CD1c-positive myeloid dendritic cell (primary cell): ENCODE measurements around the gene TEC.
A peak's percentile ranks its signal among the peaks of the same experiment; 100 is the strongest.

Experiments
- DNase-seq: peaks from one replicate; pipeline ENCODE4 v3.0.0-alpha.2; 2016; ENCODE audit errors: extremely low spot score

The TEC gene

DNA sequence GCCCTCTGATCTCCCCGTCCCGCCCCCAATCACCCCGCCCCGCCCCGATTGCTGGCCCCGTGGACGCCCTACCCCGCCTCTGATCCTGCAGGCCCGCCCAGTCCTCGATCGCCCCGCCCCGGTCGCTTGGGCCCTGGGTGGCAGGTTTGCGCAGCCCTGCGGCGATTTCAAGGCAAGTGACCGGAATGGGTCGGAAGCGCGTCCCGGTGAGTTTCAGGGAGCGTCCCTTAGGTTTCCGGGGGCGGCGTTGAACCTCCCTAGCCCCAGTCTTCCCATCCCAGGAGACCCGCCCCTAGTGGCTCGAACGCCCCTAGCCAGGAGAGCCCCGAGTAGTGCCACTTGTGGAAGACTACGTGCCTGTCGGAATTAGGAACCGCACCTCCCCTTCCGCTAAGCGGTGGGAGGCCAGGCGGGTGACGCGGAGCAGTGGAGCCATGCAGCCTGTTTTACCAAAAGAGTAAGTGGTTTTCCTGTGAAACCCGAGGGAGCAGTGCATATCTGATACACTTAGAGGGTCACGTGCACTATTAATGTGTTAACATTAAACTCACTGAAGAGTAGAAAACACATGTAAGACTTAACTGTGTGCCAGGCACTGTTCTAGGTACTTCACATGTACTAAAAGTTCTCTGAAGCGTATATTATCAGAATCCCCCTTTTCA, 354 bp upstream of the TEC start:
- DNase-seq: peak; percentile 94

DNA sequence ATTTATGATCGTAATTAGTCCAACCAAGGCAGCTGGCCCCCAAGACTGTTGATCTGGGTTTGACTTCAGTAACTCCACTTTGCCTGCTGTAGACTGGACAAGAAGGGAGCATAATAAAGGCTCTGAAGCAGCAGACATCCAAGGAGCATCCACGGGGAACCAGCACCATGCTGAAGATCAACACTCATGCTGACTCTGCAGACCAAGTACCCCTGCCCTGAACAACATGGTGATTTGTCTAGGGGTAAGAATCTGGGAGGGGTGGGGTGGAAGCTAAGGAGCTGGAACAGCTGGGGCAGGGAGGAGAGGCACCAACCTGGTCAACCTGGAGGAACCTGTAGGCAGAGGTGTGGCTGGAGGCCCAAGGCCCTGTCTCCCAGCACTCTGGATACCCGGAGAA, 2.1 kb downstream of the TEC start:
- no peak for DNase-seq

DNA sequence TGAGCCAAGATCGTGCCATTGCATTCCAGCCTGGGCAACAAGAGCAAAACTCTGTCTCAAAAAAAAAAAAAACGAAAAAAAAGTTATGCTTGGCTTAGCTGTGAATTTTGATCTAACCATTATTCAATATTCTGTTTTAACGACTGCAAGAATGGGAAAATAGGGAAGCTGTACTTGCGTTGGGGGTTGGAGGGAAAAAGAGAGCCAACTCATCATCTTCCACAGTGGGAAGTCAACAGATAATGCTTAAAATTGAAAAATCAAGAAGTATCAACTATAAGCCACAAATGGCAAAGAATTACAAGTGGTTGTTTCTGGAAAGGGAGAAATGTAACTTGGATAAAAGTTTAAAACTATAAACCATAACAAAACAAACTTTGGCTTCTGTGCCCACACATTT, 2.9 kb downstream of the TEC start:
- peak; percentile 58 for DNase-seq

DNA sequence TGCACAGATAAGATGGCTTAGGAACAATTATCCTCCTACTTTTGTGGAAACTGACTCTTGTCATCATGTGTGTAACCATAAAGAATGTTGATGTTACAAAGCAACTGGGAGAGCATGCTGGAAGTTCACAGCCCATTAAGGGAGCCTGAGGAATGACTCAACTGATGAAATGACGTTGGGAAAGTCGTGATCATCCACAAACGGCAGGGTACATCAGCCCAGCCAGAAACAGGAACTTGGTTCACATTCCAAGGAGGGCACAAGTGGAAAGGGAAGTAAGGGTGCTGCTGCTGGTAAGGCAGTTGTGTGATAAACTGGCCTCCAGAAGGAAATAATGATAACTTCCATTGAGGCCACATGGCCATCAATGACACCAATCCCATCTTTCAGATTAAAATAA, 6.7 kb downstream of the TEC start:
- DNase-seq: peak; percentile 80

DNA sequence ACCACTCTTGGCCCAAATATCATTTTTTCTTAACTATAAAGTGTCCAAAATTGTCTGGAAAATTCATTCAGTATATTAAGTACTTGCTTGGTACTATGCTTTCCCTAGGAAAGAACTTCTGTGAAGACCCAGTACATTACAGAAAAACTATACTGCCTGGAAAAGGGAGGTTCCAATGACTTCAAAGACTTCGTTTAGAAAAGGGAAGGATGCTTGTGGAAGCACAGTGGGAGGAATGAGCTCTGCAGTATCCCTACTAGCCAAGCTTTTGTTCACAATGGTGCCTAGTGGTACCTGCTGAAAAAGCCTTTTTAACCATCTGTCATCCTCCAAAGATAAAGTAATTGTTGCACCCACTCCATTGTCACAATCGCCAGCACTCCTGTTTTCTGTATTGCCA, 7.2 kb downstream of the TEC start:
- no peak for DNase-seq

DNA sequence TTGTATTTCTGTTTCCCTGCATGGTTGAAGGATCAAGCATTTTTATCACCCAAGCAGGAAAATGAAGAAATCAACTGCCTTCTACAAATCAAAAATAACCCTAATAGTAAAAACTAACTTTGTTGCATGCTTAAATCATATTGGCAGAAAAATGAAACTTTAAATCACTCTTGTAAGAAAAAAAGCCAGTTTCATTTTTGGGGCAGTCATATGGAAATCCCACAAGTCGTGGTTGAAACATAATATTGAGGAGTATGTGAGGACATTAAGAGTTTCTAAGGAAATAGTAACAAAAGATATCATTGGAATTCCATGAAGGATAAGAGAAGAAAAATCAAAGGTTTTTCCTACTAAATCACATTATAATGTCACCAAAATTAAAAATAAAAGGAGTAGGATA, 8.4 kb downstream of the TEC start:
- DNase-seq: no peak

DNA sequence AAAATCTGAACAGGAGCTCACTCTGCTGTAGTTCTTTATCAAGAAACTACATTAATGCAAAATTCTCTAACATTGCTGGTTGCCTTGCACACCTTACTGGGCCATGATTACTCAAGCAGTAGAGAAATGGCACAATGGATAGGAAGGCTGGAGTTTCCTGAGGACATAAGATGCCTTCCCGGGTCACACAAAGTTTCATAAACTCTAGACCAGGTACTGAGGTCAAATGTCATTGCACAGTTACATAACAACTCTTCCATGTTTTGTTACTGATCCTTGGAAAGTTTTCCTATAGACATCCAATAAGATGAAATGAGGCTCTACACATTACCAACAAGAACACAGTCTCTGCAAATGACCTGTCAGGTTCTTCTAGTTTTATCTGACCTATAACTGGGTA, 9.9 kb downstream of the TEC start:
- DNase-seq: no peak

DNA sequence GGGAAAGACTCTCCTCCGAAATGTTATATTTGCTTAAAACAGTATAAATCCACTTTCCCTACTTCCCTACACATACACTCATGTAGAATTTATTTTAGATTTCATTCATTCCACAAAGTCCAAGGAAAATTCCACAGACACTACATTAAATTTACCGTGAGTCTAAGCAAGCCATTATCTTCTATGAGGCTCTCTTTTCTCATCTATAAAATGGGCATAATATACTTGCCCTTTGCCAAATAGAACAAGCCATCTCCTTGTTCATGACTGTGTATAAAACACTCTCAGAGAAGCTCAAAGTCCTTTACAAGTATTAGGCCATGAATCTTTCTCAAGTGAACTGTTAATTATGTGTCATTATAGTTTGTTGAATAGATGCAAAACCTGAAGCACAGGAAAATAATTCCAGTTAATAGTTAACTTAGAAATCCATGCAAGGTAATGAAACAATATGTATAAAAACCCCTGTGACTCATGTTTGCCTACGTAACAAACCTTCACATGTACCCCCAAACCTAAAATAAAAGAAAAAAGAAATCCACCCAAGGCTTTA, 10.7 kb downstream of the TEC start:
- no peak for DNase-seq

DNA sequence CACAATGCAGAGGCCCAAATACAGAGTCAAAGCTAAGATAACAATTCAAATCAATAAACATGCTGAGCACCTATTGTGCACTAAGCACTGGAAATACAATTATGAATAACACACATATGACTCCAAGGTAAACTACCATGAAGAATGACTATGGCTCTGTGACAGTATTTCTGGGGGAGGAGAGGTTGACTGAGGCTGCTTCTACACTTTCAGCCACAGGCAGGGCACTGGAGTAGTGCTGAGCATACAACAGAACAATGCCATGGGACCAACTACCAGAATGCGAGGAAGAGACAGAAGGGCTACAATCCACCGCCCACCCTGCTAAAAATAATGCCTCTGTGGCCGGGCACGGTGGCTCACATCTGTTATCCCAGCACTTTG, 13.7 kb downstream of the TEC start:
- no peak for DNase-seq

DNA sequence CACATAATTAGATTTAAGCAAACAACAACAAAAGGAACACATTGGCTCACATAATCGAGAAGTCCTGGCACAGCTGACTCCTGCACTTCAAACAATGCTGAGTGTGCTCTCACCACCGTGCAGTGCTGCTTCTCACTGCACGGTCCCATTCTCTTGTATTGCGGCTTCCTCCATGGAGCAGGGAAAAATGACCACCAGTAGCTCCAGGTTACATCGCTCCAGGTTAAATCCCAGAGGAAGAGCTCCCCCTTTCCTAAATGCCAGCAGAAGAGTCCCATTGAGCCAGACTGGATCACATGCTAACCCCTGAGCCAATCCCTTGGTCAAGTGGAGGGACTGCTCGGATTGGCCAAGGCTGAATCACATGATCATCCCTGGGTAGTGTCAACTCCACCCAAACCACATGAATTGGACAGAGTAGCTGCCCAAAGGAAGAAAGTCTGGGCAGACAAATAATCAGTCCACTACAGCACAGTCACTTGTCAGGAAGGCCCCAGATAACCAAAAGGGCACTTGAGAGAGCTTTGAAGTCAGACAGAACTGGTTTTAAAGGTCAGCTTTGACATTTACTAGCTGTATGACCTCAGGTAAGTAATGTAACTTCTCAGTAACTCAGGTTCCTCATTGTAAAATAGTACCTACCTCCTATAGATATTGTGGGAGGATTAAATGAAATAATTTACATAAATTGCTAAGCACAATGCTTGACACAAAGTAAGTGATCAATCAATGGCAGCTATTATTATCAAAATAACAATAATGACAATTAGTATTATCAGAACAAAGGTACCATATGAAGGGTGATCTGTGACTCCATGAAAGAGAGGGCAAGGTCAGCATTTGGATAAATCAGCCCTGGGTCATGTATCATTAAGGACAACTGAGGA, 14.3 kb downstream of the TEC start:
- no peak for DNase-seq

DNA sequence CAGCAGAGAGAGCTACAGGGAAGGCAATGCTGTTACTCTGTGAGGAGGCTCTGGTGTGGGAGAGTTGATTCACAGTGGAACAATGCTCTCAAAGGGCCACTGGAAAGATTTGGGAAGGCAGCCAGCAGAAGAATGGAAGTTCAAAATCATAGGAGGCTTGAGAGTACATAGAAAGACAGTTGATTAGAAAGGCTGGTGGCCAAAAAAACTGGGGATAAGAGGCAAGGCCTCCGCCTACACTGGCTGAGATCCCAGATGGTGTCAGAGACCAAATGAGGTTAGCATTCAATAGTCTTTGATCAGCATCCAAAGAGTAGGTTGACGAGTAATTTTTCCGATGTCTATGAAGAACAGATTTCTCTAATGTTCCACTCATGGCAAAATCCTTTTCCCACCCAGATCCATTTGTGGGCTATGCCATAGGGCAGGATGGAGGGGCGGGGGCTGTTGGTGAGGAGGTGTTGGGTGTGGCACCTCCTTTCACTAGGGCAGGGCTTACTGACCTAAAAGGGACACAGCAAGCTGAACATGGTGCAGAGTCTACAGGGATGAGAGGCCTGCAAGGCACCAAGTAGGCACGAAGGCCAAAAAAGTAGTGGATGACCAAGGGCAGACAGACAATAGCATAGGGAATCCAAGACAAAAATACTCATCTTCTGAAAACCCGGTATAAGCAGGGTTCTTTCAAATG, 15.1 kb downstream of the TEC start:
- DNase-seq: no peak

DNA sequence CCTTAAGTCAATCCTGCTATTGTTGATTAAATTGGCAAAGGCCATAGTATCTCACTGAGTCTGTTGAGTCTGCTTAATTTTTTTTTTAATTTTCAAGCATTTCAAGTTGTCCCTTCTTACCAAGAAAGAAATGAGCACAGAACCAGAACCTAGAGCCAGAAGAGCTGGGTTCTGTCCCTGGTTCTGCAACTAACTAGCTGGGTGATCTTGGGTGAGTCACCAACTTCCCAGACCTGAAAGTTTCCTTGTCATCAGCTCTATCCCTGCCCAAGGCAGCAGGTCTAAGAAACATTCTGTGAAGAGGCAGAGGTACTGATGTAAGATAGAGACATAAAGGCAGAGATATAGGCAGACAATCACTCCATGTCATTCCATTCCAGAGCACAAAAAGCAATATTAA, 17.3 kb downstream of the TEC start:
- DNase-seq: no peak

DNA sequence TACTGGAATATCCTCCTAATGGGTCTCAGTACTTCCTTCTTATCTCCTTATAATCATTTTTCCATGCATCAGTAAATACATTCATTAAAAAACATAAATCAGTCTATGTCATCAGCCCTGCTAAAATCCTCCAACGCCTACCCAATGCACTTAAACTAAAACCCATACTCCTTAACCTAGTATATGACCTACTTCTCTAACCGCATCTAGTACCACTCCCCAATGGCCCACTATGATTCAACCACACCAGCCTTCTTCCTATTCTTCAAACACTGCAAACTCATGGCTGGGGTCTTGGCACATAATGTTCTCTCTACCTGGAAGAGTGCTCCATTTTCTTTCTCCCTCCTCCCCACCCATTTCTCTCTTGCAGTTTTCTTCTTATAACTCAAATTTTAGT, 18.7 kb downstream of the TEC start:
- DNase-seq: no peak

DNA sequence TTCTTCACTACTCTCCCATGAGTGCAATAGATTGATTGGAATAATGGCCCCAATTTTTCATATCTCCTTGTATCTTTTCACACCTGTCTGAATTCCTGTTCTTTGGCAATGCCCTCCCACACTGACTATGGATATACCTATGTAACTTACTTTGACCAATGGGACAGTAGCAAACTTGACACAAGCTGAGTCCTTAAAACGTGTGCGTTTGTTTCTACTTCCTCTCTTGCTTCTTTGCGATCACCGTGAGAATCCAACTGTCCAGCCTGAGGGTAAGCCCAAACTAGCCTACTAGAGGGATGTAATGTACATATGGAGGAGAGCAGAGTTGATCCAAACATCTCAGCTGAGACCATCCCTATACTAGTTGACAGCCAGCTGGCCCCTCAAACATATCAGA, 19.3 kb downstream of the TEC start:
- DNase-seq: no peak

DNA sequence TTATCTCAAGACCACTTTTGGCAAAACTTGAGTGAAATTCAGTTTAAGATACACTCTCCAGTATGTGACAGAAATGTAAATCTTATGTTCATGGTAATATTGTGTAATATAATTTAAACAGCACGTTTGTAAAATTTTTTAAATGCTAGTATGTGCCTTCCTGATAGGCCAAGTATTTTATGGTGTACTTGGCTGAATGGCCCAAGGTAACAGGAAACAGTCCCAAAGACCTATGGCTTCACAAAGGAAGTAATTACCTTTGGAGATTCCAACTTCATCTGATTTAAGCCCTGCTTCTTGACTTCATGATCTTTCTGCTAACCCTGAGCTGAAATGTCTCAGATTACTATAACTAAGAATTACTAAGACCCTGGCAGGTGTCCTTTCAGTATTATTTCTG, 20.3 kb downstream of the TEC start:
- DNase-seq: no peak

DNA sequence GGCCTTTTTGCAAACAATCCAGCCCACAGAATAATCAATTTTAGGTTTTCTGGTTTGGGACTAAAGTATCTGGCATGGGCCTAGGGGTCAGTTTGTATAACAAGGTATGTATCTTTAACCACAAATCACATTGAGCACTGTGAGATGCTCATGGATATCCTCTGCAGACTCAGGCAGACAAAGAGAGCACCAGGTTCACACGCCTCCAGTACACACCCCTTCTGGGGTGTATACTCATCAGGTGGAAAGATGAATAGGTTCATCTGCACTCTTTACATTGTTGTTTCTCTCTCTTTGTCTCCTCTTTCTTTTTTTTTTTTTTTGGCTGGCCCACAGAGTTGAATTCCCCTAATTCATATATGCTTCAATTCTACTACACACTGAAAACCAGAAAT, 21.1 kb downstream of the TEC start:
- DNase-seq: no peak

DNA sequence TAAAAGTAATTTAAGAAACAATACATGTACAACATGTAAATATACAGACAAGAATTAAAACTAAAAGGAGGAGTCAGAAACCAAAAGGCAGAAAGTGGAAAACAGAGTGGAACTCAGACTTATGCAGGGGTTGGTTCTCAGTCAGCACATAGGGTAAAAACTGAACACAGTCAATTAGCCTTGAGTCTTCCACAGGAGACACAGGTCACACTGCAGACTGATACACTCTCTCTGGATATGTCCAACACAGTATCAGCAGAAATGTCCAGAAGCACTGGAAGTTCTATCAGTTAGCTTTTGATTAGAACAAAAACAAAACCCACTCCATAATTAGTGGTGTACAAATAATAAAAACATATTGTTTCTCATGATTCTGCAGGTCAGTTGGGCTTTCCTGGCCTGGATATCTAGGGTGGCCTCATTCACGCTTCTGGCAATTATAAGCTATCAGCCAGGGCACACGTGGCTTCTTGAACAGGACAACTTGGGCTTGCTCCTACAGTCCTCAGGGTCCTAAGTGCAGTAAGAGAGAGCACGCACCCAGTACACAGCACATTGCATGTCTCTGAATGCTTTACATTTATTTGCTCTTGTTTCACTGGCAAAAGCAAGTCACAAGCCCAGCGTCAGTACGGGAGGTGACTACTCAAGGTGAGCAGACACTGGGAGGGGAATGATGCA, 21.6 kb downstream of the TEC start:
- DNase-seq: no peak

DNA sequence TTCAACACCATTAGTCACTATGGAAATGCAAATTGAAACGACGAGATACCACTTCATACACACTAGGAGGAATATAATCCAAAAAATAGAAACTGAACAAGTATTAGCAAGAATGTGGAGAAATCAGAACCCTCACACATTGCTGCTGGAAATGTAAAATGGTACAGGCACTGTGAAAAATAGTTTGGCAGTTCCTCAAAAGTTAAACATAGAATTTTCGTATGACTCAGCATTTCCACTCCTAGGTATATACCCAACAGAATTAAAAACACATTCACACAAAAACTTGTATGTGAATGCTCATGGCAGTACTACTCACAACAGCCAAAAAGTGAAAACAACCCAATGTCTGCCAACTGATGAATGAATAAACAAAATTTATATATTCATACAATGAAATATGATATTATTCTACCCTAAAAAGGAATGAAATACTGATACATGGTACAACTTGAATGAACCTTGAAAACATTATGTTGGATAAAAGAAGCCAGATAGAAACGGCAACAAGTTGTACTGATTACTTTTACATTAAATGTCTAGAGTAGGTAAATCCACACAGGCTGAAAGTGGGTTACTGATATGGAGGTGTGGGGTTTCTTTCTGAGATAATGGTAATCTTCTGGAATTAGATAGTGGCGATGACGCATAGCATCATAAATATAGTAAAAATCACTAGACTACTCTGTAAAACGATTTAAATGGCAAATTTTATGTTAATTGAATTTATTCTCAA, 22.3 kb downstream of the TEC start:
- peak; percentile 30 for DNase-seq

DNA sequence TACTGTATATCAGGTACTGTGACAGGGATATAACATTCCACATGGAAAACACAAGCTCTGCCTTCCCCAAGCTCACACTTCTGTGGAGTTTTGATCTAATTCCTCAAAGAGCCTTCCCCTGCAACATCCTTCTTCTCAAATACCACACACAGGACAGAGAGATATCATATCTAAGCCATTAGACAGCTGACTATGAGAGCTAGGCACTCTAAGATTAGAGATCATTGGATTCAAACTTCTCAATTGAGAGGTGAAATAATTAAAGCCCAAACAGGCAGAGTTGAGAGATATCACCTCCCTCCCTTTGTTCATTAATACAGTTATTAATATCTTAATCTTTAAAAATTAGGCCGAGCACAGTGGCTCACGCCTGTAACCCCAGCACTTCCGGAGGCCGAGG, 25.0 kb downstream of the TEC start:
- DNase-seq: no peak

DNA sequence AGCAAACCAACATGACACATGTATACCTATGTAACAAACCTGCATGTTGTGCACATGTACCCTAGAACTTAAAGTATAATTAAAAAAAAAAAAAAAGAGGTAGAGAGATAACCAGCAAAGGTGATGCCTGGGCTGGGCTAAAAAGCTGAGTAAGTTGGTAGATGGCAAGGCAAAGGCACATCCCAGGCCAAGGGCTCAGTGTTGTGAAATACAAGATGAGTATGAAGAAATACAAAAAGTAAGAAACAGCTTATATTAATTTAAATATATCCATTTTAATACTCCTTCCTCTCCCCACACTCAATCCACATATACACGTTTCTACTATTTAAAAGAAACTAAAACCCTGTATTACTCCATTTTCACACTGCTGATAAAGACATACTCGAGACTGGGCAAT, 25.8 kb downstream of the TEC start:
- DNase-seq: no peak

DNA sequence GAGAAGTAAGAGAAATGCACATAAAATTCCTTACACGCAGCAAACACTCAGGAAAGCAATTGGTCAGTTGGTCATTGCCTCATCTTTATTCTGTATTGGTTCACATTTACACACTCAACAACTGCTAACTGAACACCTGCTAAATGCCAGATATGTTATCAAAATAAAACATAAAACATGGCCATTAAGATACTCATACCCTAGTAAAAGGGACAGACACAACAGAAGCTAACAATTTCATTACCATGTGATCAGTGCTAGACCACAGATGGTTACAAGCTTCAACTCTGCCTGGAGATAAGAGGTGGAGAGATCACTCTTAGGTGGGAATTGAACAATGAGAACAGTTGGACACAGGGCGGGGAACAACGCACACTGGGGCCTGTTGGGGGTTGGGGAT, 26.2 kb downstream of the TEC start:
- no peak for DNase-seq
